ENCODE data around the gene TOX3. TPM values are rescaled to one million over a fixed set of nuclear protein-coding genes. Genes with fewer than 3 reads are reported as not detected.

Gene TOX3
- total RNA-seq, 1 donor from 2014 or later: not detected

GRCh38 chr16:52453644-52454043 lies 93.3 kb downstream of the TOX3 start:
- no peak for DNase-seq (ENCODE audit: low read depth in 2 of 2)

GRCh38 chr16:52451971-52452421 lies 94.9 kb downstream of the TOX3 start:
- no peak for DNase-seq (ENCODE audit: low read depth in 2 of 2)

- DNase-seq (ENCODE audit: low read depth in 2 of 2): no peak
Observed at GRCh38 chr16:52450916-52451315, 96.0 kb downstream of the TOX3 start.

- no peak for DNase-seq (ENCODE audit: low read depth in 2 of 2)
Observed at GRCh38 chr16:52450241-52450640, 96.7 kb downstream of the TOX3 start.

GRCh38 chr16:52446080-52446479 lies 100.9 kb downstream of the TOX3 start:
- no peak for DNase-seq (ENCODE audit: low read depth in 2 of 2)

GRCh38 chr16:52441886-52442285 lies 105.1 kb downstream of the TOX3 start:
- DNase-seq (ENCODE audit: low read depth in 2 of 2): no peak

- DNase-seq (ENCODE audit: low read depth in 2 of 2): no peak
Observed at GRCh38 chr16:52440248-52440647, 106.7 kb downstream of the TOX3 start.

- no peak for DNase-seq (ENCODE audit: low read depth in 2 of 2)
Observed at GRCh38 chr16:52439750-52440149, 107.2 kb downstream of the TOX3 start.

- DNase-seq (ENCODE audit: low read depth in 2 of 2): no peak
Observed at GRCh38 chr16:52439171-52439701, 107.7 kb downstream of the TOX3 start.

GRCh38 chr16:52437277-52437670 lies 109.7 kb downstream of the TOX3 start:
- no peak for DNase-seq (ENCODE audit: low read depth in 2 of 2)

GRCh38 chr16:52436339-52437276 lies 110.3 kb downstream of the TOX3 start:
- no peak for DNase-seq (ENCODE audit: low read depth in 2 of 2)

- no peak for DNase-seq (ENCODE audit: low read depth in 2 of 2)
Observed at GRCh38 chr16:52434224-52434623, 112.7 kb downstream of the TOX3 start.

- no peak for DNase-seq (ENCODE audit: low read depth in 2 of 2)
Observed at GRCh38 chr16:52433643-52434042, 113.3 kb downstream of the TOX3 start.

GRCh38 chr16:52424591-52424990 lies 122.4 kb downstream of the TOX3 start:
- DNase-seq (ENCODE audit: low read depth in 2 of 2): no peak

GRCh38 chr16:52422307-52422706 lies 124.6 kb downstream of the TOX3 start:
- DNase-seq (ENCODE audit: low read depth in 2 of 2): no peak

- no peak for DNase-seq (ENCODE audit: low read depth in 2 of 2)
Observed at GRCh38 chr16:52418201-52418600, 128.7 kb downstream of the TOX3 start.

- DNase-seq (ENCODE audit: low read depth in 2 of 2): no peak
Observed at GRCh38 chr16:52416888-52417287, 130.1 kb downstream of the TOX3 start.

GRCh38 chr16:52411011-52411410 lies 135.9 kb downstream of the TOX3 start:
- DNase-seq (ENCODE audit: low read depth in 2 of 2): no peak

GRCh38 chr16:52408191-52408845 lies 138.6 kb downstream of the TOX3 start:
- no peak for DNase-seq (ENCODE audit: low read depth in 2 of 2)

- DNase-seq (ENCODE audit: low read depth in 2 of 2): no peak
Observed at GRCh38 chr16:52407778-52408177, 139.2 kb downstream of the TOX3 start.

GRCh38 chr16:52405441-52405840 lies 141.5 kb downstream of the TOX3 start:
- no peak for DNase-seq (ENCODE audit: low read depth in 2 of 2)

- DNase-seq (ENCODE audit: low read depth in 2 of 2): no peak
Observed at GRCh38 chr16:52404546-52404945, 142.4 kb downstream of the TOX3 start.

All from dermis microvascular lymphatic vessel endothelial cell (primary cell).